ENCODE data around the gene LDLRAD4. TPM values are rescaled to one million over a fixed set of nuclear protein-coding genes. Genes with fewer than 3 reads are reported as not detected.

LDLRAD4 gene
- total and polyA plus RNA-seq, 2 experiments from 2014 or later = 0.73 to 1.9 TPM

DNA sequence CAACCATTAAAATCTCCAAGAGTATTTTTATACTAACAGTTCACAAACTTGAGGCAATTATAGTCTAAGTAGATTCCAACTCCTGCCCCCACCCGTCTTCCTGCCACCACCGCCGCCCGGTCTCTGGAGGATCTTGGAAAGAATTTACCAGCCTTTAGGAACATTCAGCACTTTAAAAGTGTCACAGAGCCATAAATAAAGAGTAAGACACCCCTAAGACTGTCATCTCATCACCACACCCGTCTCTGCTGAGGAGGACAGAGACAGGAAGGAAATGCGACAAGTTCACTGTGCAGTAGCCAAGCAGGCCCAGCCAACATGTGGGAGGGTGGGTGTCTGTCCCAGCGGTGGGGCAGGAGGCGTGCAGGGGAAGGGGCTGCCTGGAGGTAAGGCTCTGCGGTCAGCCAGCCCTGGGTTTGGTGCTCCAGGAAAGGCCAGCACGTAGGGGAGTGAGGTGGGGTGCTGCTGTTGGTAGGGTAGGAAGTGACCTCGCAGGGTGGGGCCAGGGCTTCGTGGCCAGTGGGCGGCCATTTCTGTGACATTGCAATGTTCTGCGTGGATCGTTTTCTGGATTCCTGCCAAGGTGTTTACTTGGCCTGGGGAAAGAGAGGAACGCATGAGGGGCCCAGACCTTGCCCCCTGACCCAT, 396.2 kb downstream of the LDLRAD4 start:
- Mint-ChIP-seq H3K4me1 (peaks cover 17% of the 10 kb centered on the region), H3K27ac (no peak overlapping the region), H3K27me3 (ENCODE audit: insufficient read depth, low read depth, poor library complexity) (peaks cover 32% of the 10 kb centered on the region), H3K9me3 (no peaks in the 10 kb centered on the region), H3K4me3 (no peak overlapping the region), H3K36me3 (ENCODE audit: low read depth) (no peaks in the 10 kb centered on the region)
- H3K27ac ChIP-seq (ENCODE audit: low read depth) = no peak overlapping the region
- no peaks in the 10 kb centered on the region for H3K79me2 ChIP-seq (replicated peaks; ENCODE audit: insufficient read depth)
- H3K36me3 ChIP-seq (ENCODE audit: insufficient read depth) = no peaks in the 10 kb centered on the region
- H3K4me2 ChIP-seq = no peak overlapping the region
- no peaks in the 10 kb centered on the region for H3K9me2 ChIP-seq (ENCODE audit: insufficient read depth)
- no peak for DNase-seq (ENCODE audit: low spot score)
- no peaks in the 10 kb centered on the region for H4K20me1 ChIP-seq (replicated peaks; ENCODE audit: insufficient read depth)
- TF ChIP-seq, protein P1, sequence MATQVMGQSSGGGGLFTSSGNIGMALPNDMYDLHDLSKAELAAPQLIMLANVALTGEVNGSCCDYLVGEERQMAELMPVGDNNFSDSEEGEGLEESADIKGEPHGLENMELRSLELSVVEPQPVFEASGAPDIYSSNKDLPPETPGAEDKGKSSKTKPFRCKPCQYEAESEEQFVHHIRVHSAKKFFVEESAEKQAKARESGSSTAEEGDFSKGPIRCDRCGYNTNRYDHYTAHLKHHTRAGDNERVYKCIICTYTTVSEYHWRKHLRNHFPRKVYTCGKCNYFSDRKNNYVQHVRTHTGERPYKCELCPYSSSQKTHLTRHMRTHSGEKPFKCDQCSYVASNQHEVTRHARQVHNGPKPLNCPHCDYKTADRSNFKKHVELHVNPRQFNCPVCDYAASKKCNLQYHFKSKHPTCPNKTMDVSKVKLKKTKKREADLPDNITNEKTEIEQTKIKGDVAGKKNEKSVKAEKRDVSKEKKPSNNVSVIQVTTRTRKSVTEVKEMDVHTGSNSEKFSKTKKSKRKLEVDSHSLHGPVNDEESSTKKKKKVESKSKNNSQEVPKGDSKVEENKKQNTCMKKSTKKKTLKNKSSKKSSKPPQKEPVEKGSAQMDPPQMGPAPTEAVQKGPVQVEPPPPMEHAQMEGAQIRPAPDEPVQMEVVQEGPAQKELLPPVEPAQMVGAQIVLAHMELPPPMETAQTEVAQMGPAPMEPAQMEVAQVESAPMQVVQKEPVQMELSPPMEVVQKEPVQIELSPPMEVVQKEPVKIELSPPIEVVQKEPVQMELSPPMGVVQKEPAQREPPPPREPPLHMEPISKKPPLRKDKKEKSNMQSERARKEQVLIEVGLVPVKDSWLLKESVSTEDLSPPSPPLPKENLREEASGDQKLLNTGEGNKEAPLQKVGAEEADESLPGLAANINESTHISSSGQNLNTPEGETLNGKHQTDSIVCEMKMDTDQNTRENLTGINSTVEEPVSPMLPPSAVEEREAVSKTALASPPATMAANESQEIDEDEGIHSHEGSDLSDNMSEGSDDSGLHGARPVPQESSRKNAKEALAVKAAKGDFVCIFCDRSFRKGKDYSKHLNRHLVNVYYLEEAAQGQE (IDR thresholded peaks at IDR 0.05; ENCODE audit: unreplicated experiment) = no peak
- TF ChIP-seq, protein P2, sequence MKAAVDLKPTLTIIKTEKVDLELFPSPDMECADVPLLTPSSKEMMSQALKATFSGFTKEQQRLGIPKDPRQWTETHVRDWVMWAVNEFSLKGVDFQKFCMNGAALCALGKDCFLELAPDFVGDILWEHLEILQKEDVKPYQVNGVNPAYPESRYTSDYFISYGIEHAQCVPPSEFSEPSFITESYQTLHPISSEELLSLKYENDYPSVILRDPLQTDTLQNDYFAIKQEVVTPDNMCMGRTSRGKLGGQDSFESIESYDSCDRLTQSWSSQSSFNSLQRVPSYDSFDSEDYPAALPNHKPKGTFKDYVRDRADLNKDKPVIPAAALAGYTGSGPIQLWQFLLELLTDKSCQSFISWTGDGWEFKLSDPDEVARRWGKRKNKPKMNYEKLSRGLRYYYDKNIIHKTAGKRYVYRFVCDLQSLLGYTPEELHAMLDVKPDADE (IDR thresholded peaks at IDR 0.05) = no peak
- TF ChIP-seq EZH2phosphoT487 (IDR thresholded peaks at IDR 0.05; ENCODE audit: unreplicated experiment) (no peak), CREB1 (CRISPR knock-in tag; IDR thresholded peaks at IDR 0.05; ENCODE audit: low read depth) (no peak), STAT1 (IDR thresholded peaks at IDR 0.05; ENCODE audit: unreplicated experiment) (no peak), POLR2AphosphoS5 (IDR thresholded peaks at IDR 0.05; ENCODE audit: low read depth) (no peak), ZNF331 (CRISPR knock-in tag; IDR thresholded peaks at IDR 0.05; ENCODE audit: low read depth) (no peak), JUNB (IDR thresholded peaks at IDR 0.05; ENCODE audit: unreplicated experiment) (no peak), ZNF114 (CRISPR knock-in tag; IDR thresholded peaks at IDR 0.05) (no peak), NANOG (IDR thresholded peaks at IDR 0.05; ENCODE audit: borderline replicate concordance) (no peak), EZH2 (IDR thresholded peaks at IDR 0.05; ENCODE audit: low read depth, unreplicated experiment) (no peak)
- TF ChIP-seq, protein P3, sequence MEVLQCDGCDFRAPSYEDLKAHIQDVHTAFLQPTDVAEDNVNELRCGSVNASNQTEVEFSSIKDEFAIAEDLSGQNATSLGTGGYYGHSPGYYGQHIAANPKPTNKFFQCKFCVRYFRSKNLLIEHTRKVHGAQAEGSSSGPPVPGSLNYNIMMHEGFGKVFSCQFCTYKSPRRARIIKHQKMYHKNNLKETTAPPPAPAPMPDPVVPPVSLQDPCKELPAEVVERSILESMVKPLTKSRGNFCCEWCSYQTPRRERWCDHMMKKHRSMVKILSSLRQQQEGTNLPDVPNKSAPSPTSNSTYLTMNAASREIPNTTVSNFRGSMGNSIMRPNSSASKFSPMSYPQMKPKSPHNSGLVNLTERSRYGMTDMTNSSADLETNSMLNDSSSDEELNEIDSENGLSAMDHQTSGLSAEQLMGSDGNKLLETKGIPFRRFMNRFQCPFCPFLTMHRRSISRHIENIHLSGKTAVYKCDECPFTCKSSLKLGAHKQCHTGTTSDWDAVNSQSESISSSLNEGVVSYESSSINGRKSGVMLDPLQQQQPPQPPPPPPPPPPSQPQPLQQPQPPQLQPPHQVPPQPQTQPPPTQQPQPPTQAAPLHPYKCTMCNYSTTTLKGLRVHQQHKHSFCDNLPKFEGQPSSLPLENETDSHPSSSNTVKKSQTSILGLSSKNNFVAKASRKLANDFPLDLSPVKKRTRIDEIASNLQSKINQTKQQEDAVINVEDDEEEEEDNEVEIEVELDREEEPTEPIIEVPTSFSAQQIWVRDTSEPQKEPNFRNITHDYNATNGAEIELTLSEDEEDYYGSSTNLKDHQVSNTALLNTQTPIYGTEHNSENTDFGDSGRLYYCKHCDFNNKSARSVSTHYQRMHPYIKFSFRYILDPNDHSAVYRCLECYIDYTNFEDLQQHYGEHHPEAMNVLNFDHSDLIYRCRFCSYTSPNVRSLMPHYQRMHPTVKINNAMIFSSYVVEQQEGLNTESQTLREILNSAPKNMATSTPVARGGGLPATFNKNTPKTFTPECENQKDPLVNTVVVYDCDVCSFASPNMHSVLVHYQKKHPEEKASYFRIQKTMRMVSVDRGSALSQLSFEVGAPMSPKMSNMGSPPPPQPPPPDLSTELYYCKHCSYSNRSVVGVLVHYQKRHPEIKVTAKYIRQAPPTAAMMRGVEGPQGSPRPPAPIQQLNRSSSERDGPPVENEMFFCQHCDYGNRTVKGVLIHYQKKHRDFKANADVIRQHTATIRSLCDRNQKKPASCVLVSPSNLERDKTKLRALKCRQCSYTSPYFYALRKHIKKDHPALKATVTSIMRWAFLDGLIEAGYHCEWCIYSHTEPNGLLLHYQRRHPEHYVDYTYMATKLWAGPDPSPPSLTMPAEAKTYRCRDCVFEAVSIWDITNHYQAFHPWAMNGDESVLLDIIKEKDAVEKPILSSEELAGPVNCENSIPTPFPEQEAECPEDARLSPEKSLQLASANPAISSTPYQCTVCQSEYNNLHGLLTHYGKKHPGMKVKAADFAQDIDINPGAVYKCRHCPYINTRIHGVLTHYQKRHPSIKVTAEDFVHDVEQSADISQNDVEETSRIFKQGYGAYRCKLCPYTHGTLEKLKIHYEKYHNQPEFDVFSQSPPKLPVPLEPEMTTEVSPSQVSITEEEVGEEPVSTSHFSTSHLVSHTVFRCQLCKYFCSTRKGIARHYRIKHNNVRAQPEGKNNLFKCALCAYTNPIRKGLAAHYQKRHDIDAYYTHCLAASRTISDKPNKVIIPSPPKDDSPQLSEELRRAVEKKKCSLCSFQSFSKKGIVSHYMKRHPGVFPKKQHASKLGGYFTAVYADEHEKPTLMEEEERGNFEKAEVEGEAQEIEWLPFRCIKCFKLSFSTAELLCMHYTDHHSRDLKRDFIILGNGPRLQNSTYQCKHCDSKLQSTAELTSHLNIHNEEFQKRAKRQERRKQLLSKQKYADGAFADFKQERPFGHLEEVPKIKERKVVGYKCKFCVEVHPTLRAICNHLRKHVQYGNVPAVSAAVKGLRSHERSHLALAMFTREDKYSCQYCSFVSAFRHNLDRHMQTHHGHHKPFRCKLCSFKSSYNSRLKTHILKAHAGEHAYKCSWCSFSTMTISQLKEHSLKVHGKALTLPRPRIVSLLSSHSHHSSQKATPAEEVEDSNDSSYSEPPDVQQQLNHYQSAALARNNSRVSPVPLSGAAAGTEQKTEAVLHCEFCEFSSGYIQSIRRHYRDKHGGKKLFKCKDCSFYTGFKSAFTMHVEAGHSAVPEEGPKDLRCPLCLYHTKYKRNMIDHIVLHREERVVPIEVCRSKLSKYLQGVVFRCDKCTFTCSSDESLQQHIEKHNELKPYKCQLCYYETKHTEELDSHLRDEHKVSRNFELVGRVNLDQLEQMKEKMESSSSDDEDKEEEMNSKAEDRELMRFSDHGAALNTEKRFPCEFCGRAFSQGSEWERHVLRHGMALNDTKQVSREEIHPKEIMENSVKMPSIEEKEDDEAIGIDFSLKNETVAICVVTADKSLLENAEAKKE (CRISPR knock-in tag; IDR thresholded peaks at IDR 0.05) = no peak
- TF ChIP-seq, protein P4, sequence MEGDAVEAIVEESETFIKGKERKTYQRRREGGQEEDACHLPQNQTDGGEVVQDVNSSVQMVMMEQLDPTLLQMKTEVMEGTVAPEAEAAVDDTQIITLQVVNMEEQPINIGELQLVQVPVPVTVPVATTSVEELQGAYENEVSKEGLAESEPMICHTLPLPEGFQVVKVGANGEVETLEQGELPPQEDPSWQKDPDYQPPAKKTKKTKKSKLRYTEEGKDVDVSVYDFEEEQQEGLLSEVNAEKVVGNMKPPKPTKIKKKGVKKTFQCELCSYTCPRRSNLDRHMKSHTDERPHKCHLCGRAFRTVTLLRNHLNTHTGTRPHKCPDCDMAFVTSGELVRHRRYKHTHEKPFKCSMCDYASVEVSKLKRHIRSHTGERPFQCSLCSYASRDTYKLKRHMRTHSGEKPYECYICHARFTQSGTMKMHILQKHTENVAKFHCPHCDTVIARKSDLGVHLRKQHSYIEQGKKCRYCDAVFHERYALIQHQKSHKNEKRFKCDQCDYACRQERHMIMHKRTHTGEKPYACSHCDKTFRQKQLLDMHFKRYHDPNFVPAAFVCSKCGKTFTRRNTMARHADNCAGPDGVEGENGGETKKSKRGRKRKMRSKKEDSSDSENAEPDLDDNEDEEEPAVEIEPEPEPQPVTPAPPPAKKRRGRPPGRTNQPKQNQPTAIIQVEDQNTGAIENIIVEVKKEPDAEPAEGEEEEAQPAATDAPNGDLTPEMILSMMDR (conservative IDR thresholded peaks at IDR 0.05; ENCODE audit: low read depth in 2 of 2) = no peak
- H3F3A ChIP-seq (replicated peaks; ENCODE audit: low read depth) = no peaks in the 10 kb centered on the region
- H3K4me3 ChIP-seq = no peak overlapping the region
- no peak for ATAC-seq
- H3K4me1 ChIP-seq (ENCODE audit: insufficient read depth) = peaks cover 11% of the 10 kb centered on the region
- H2AFZ ChIP-seq = no peak overlapping the region
- no peaks in the 10 kb centered on the region; the same call in 1 of the 2 replicates for H3K27me3 ChIP-seq (ENCODE audit: insufficient read depth)

Measured in GM23338 (cell line).